Measurements from ENCODE around the gene NACAD.

NACAD gene

GRCh38 chr7:45074528-45075354 is 14.0 kb downstream of the NACAD start:
- no peak for TF ChIP-seq CTCF (IDR thresholded peaks at IDR 0.05)
- no peak overlapping the region for H3K4me2 ChIP-seq (ENCODE audit: low read length)
- H2AFZ ChIP-seq = no peak overlapping the region
- H3K36me3 ChIP-seq (ENCODE audit: control insufficient read depth, insufficient read depth, low read length) = no peaks in the 10 kb centered on the region
- no peak overlapping the region for H3K4me3 ChIP-seq (ENCODE audit: low read depth, low read length)
- H3K9me3 ChIP-seq (ENCODE audit: control insufficient read depth, low read length) = no peaks in the 10 kb centered on the region
- no peak overlapping the region for H3K9ac ChIP-seq
- H3K27me3 ChIP-seq (ENCODE audit: control insufficient read depth, insufficient read depth, low read length) = no peaks in the 10 kb centered on the region
- no peaks in the 10 kb centered on the region for H3K4me1 ChIP-seq
- H3K27ac ChIP-seq = no peak overlapping the region
- H3K79me2 ChIP-seq = no peaks in the 10 kb centered on the region

- no peak overlapping the region for H3K4me2 ChIP-seq (ENCODE audit: low read length)
- no peak overlapping the region for H2AFZ ChIP-seq
- no peak overlapping the region for H3K4me3 ChIP-seq (ENCODE audit: low read depth, low read length)
- TF ChIP-seq CTCF (IDR thresholded peaks at IDR 0.05) = no peak
- H3K9me3 ChIP-seq (ENCODE audit: control insufficient read depth, low read length) = no peaks in the 10 kb centered on the region
- no peak overlapping the region for H3K9ac ChIP-seq
- H3K27ac ChIP-seq = no peak overlapping the region
- H3K4me1 ChIP-seq = no peaks in the 10 kb centered on the region
- no peaks in the 10 kb centered on the region for H3K36me3 ChIP-seq (ENCODE audit: control insufficient read depth, insufficient read depth, low read length)
- no peaks in the 10 kb centered on the region for H3K79me2 ChIP-seq
- no peaks in the 10 kb centered on the region for H3K27me3 ChIP-seq (ENCODE audit: control insufficient read depth, insufficient read depth, low read length)
Observed at GRCh38 chr7:45073786-45074527, 14.8 kb downstream of the NACAD start.

- no peak for TF ChIP-seq CTCF (IDR thresholded peaks at IDR 0.05)
- Histone ChIP-seq H3K27ac (no peak overlapping the region), H3K4me3 (ENCODE audit: low read depth, low read length) (no peak overlapping the region), H3K4me2 (ENCODE audit: low read length) (no peak overlapping the region), H2AFZ (no peak overlapping the region), H3K9ac (no peak overlapping the region), H3K79me2 (no peaks in the 10 kb centered on the region), H3K4me1 (no peaks in the 10 kb centered on the region), H3K36me3 (ENCODE audit: control insufficient read depth, insufficient read depth, low read length) (no peaks in the 10 kb centered on the region), H3K9me3 (ENCODE audit: control insufficient read depth, low read length) (no peaks in the 10 kb centered on the region), H3K27me3 (ENCODE audit: control insufficient read depth, insufficient read depth, low read length) (no peaks in the 10 kb centered on the region)
Observed at GRCh38 chr7:45073031-45073785, 15.6 kb downstream of the NACAD start.

- Histone ChIP-seq H3K9me3 (ENCODE audit: control insufficient read depth, low read length) (no peaks in the 10 kb centered on the region), H3K4me1 (no peaks in the 10 kb centered on the region), H3K27ac (no peak overlapping the region), H3K79me2 (no peaks in the 10 kb centered on the region), H3K36me3 (ENCODE audit: control insufficient read depth, insufficient read depth, low read length) (no peaks in the 10 kb centered on the region), H2AFZ (no peak overlapping the region), H3K9ac (no peak overlapping the region), H3K4me2 (ENCODE audit: low read length) (no peak overlapping the region), H3K27me3 (ENCODE audit: control insufficient read depth, insufficient read depth, low read length) (no peaks in the 10 kb centered on the region), H3K4me3 (ENCODE audit: low read depth, low read length) (no peak overlapping the region)
- no peak for TF ChIP-seq CTCF (IDR thresholded peaks at IDR 0.05)
Observed at GRCh38 chr7:45072131-45073030, 16.4 kb downstream of the NACAD start.

All from parathyroid adenoma (tissue), 2 donors.